ENCODE results near the gene TBCEL. TPM values are rescaled to one million over a fixed set of nuclear protein-coding genes. Genes with fewer than 3 reads are reported as not detected.

The TBCEL gene
- polyA plus RNA-seq, 1 donor (not counting 4 experiments of a cell fraction or from before 2014, with no cell fraction given): 15.1 TPM

DNA sequence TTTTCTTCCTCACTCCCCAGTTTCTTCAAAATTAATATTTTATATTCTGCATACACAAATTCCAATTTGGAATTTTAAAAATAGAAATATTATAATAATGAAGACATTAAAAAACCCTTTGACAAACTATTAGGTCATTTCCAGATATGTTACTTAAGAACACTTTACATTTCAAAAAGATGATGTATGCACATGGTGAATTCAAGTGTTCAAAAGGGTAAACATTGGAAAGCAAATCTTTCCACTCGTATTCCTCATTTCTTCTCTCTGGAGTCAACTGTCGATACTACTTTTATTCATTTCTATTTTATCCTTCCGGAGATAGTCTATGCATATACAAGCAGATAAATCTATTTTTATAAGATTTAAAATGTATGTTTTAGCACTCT, 16.7 kb downstream of the TBCEL start:
- no peaks in the 10 kb centered on the region for H3K9me1 ChIP-seq (ENCODE audit: control insufficient read depth, extremely low read depth, insufficient read depth, low read length)
- H3K79me2 ChIP-seq (ENCODE audit: control insufficient read depth, insufficient read depth, low read length): no peaks in the 10 kb centered on the region
- no peaks in the 10 kb centered on the region for H3K4me1 ChIP-seq (ENCODE audit: control insufficient read depth, extremely low read depth, insufficient read depth, low read length)
- no peak overlapping the region for H3K27ac ChIP-seq (ENCODE audit: control insufficient read depth, insufficient read depth, low read length)
- no peaks in the 10 kb centered on the region for H3K9me3 ChIP-seq (ENCODE audit: control insufficient read depth, low read depth, low read length)
- H4K20me1 ChIP-seq (ENCODE audit: control insufficient read depth, extremely low read depth, insufficient read depth, low read length): no peaks in the 10 kb centered on the region
- FAIRE-seq: no peak
- no peaks in the 10 kb centered on the region for H3K27me3 ChIP-seq (ENCODE audit: control insufficient read depth, extremely low read depth, insufficient read depth, low read length)
- no peak for DNase-seq (ENCODE audit: low read depth, low spot score)
- H3K36me3 ChIP-seq (ENCODE audit: control insufficient read depth in 2 of 2, extremely low read depth in 1 of 2, insufficient read depth in 2 of 2, low read length in 2 of 2): no peaks in the 10 kb centered on the region
- TF ChIP-seq, protein P1, sequence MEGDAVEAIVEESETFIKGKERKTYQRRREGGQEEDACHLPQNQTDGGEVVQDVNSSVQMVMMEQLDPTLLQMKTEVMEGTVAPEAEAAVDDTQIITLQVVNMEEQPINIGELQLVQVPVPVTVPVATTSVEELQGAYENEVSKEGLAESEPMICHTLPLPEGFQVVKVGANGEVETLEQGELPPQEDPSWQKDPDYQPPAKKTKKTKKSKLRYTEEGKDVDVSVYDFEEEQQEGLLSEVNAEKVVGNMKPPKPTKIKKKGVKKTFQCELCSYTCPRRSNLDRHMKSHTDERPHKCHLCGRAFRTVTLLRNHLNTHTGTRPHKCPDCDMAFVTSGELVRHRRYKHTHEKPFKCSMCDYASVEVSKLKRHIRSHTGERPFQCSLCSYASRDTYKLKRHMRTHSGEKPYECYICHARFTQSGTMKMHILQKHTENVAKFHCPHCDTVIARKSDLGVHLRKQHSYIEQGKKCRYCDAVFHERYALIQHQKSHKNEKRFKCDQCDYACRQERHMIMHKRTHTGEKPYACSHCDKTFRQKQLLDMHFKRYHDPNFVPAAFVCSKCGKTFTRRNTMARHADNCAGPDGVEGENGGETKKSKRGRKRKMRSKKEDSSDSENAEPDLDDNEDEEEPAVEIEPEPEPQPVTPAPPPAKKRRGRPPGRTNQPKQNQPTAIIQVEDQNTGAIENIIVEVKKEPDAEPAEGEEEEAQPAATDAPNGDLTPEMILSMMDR (optimal IDR thresholded peaks at IDR 0.05 in 1 of 3, IDR thresholded peaks at IDR 0.05 in 1 of 3, conservative IDR thresholded peaks at IDR 0.05 in 1 of 3; ENCODE audit: extremely low read depth in 1 of 3, insufficient read depth in 2 of 3, low read length in 3 of 3): no peak
- no peak for TF ChIP-seq EZH2 (IDR thresholded peaks at IDR 0.05; ENCODE audit: low read length)
- H3K4me2 ChIP-seq (ENCODE audit: control insufficient read depth, extremely low read depth, insufficient read depth, low read depth, low read length): no peak overlapping the region
- no peak overlapping the region for H2AFZ ChIP-seq (ENCODE audit: control insufficient read depth, low read length)
- no peak overlapping the region for H3K4me3 ChIP-seq (ENCODE audit: control insufficient read depth in 2 of 3, extremely low read depth in 1 of 3, insufficient read depth in 2 of 3, low read depth in 1 of 3, low read length in 3 of 3)
- H3K9ac ChIP-seq (ENCODE audit: control insufficient read depth, extremely low read depth, insufficient read depth, low read length): no peak overlapping the region
- dilution Hi-C loops (cut with MboI; ENCODE audit: extremely low pct_ligation_motif_present, low sequenced_read_pairs): no loop called here

DNA sequence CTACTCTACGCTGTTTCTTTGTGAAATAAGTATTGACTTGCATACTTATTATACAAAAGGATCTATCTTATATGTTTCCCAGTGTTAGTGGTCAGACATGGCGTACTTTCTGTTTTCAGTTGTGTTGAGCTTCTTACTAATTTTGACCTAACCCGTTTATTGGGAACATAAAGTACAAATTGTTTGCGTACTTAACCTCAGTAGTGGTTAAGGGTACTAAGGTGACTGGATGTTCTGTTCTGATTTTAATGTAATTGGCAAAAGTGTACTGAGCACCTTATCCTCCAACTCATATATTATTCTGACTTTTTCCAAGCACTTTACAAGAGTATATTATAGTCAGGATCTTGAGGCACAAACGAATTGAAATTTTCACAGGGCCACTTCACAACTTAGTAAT, 17.2 kb downstream of the TBCEL start:
- FAIRE-seq (no peak), DNase-seq (ENCODE audit: low read depth, low spot score) (no peak)
- Histone ChIP-seq H3K9me1 (ENCODE audit: control insufficient read depth, extremely low read depth, insufficient read depth, low read length) (no peaks in the 10 kb centered on the region), H3K4me3 (ENCODE audit: control insufficient read depth in 2 of 3, extremely low read depth in 1 of 3, insufficient read depth in 2 of 3, low read depth in 1 of 3, low read length in 3 of 3) (no peak overlapping the region), H3K9ac (ENCODE audit: control insufficient read depth, extremely low read depth, insufficient read depth, low read length) (no peak overlapping the region), H3K4me2 (ENCODE audit: control insufficient read depth, extremely low read depth, insufficient read depth, low read depth, low read length) (no peak overlapping the region), H3K9me3 (ENCODE audit: control insufficient read depth, low read depth, low read length) (no peaks in the 10 kb centered on the region), H3K36me3 (ENCODE audit: control insufficient read depth in 2 of 2, extremely low read depth in 1 of 2, insufficient read depth in 2 of 2, low read length in 2 of 2) (no peaks in the 10 kb centered on the region), H3K4me1 (ENCODE audit: control insufficient read depth, extremely low read depth, insufficient read depth, low read length) (no peaks in the 10 kb centered on the region), H2AFZ (ENCODE audit: control insufficient read depth, low read length) (no peak overlapping the region), H3K27ac (ENCODE audit: control insufficient read depth, insufficient read depth, low read length) (no peak overlapping the region), H4K20me1 (ENCODE audit: control insufficient read depth, extremely low read depth, insufficient read depth, low read length) (no peaks in the 10 kb centered on the region), H3K27me3 (ENCODE audit: control insufficient read depth, extremely low read depth, insufficient read depth, low read length) (no peaks in the 10 kb centered on the region), H3K79me2 (ENCODE audit: control insufficient read depth, insufficient read depth, low read length) (no peaks in the 10 kb centered on the region)
- TF ChIP-seq, protein P1 (optimal IDR thresholded peaks at IDR 0.05 in 1 of 3, IDR thresholded peaks at IDR 0.05 in 1 of 3, conservative IDR thresholded peaks at IDR 0.05 in 1 of 3; ENCODE audit: extremely low read depth in 1 of 3, insufficient read depth in 2 of 3, low read length in 3 of 3): no peak
- TF ChIP-seq EZH2 (IDR thresholded peaks at IDR 0.05; ENCODE audit: low read length): no peak
- dilution Hi-C loops (cut with MboI; ENCODE audit: extremely low pct_ligation_motif_present, low sequenced_read_pairs): no loop called here

Data from keratinocyte (primary cell).